Right lung (tissue), 5 donors: ENCODE measurements around the gene PLCD1. TPM values are rescaled to one million over a fixed set of nuclear protein-coding genes. Genes with fewer than 3 reads are reported as not detected.

Experiments
- DNase-seq, 2 donors: peaks; one replicate each; pipeline ENCODE4 v3.0.0-alpha.2; 2013
- polyA plus RNA-seq, 5 donors: library from polyadenylated mRNA; unstranded; fragments of 120-200 nt; gene quantifications; one replicate each; pipeline versions ENCODE4 v1.2.1 to v1.2.3, GENCODE V29; 2013; ENCODE audit warnings: inconsistent platforms in 1 of 5, low replicate concordance in 1 of 5; ENCODE audit not compliant: insufficient read length in 5 of 5, insufficient read depth in 1 of 5

Gene PLCD1
- polyA plus RNA-seq, 5 donors, result 37.6 to 47.2 (median 44.0) TPM

- DNase-seq, result no peak
Measured at GRCh38 chr3:37968199-37968598, 61.2 kb downstream of the PLCD1 start.

- DNase-seq, result no peak
Measured at GRCh38 chr3:37967260-37967881, 62.1 kb downstream of the PLCD1 start.

DNA sequence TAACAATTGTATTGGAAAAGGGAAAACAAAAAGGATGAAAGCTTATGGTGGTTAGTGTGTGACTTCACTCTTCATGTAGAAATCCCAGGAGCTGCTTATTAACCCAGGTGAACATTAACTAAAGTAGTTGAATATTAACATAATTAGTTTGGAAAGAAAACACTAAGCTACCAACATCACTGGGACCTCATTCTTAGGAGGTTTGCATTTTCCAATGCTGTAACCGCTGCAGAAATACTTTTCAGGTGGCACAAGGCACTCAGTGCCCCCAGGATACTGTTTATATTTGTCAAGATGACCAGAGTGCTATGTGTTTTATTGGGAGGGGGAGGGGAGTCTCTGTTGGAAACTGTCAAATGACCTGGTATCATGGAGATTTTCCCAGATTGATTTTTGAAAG is 64.7 kb downstream of the PLCD1 start:
- DNase-seq, result no peak

DNA sequence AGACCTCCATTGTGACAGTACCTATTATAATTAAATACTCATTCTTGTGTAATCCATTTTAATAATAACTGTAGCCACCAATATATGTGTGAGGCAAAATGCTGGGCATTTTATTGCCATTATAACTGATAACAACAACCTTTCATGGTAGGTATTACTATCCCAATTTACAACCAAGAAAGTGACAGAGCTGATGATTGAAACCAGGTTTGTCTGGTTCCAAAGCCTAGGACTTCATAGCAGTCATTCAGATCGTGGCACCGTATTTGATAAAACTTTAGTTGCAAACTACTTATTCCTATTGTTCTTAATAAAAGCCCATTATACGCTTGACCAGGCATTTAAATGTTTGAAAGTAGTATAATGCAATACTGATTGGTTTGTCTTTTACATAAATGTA is 65.3 kb downstream of the PLCD1 start:
- no peak for DNase-seq

DNA sequence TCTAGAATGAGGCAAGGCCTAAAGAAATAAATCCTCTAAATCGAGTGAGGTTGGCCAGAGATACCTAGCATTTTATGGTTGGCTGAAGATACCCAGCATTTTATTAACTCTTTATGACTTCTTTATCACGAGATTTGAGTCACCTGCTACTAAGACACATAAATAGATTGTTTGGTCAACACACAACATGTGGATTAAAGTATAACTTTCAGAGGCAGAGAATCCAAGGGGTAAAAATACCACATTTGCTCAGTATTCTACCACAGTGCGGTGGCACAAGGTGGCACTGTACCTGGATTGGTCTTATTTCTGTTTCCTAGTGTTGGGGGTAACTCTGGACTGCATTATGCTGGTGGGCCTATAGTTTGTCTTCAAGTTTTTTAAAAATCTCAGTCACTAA is 65.8 kb downstream of the PLCD1 start:
- DNase-seq, result no peak

DNA sequence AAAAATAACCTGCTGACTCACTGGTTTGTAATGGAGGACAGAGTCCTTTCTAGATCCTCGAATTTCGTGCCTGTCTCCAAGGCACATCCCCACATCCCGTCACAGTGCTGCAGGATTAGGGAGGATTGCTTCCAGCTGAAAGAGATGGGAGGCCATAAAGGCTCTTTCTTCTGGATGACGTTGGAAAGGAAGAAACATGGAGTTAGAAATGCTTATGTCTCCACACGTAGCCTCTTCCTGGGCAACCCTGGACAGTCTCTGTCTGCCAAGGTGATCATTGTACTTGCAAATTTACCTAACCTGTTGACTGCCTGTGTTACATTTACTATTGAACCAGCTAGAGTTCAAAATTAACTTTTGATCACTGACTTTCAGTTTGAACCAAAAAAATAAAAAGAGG is 66.4 kb downstream of the PLCD1 start:
- no peak for DNase-seq

GRCh38 chr3:37961622-37962431 is 67.6 kb downstream of the PLCD1 start:
- no peak for DNase-seq

GRCh38 chr3:37957539-37957936 is 71.9 kb downstream of the PLCD1 start:
- DNase-seq, result no peak

Other genes starting within 250 kb of the PLCD1 start
- 100 to 1,000 TPM; 103 to 131 (median 107) TPM for gene CTDSPL, start 167.8 kb downstream of the PLCD1 start, polyA plus RNA-seq
- 10 to 100 TPM; 16.3 to 29.7 (median 25.3) TPM for gene VILL, start 38.9 kb downstream of the PLCD1 start, polyA plus RNA-seq
- 10 to 100 TPM in 1 of 5 donors, 1 to 10 TPM in 4; 2.3 to 10.4 (median 7.8) TPM for gene DLEC1, start 9.6 kb upstream of the PLCD1 start, polyA plus RNA-seq
- 10 to 100 TPM; 53.7 to 70.1 (median 61.8) TPM for gene ACAA1, start 107.5 kb upstream of the PLCD1 start, polyA plus RNA-seq
- 10 to 100 TPM; 38.4 to 43.9 (median 41.6) TPM for gene MYD88, start 109.0 kb upstream of the PLCD1 start, polyA plus RNA-seq
- 10 to 100 TPM; 35.9 to 56.0 (median 44.9) TPM for gene OXSR1, start 135.9 kb upstream of the PLCD1 start, polyA plus RNA-seq
- under 1 TPM; 0.06 to 0.24 (median 0.10) TPM for gene SLC22A13, start 236.2 kb upstream of the PLCD1 start, polyA plus RNA-seq